C4-2B (cell line): Measurements from ENCODE around the gene AGAP1.

Experiments
- H3K27ac ChIP-seq: fragments of 450-650 bp; 2 replicates; pipeline ENCODE4 v1.5.1; 2017
- CTCF ChIP-seq: fragments of 450-650 bp; conservative IDR thresholded peaks from 2 replicates; pipeline ENCODE4 v1.5.1; 2017; ENCODE audit warnings: mild to moderate bottlenecking
- ZFX ChIP-seq: fragments of 450-650 bp; IDR thresholded peaks from 2 replicates; pipeline ENCODE4 v1.6.1; 2017

Gene AGAP1

GRCh38 chr2:235793163-235793752 is 299.4 kb downstream of the AGAP1 start:
- TF ChIP-seq CTCF, result peak; percentile 28
- TF ChIP-seq ZFX, result no peak
- H3K27ac ChIP-seq, result no peak overlapping the region

GRCh38 chr2:235799281-235799680 is 305.4 kb downstream of the AGAP1 start:
- TF ChIP-seq ZFX (no peak), CTCF (no peak)

GRCh38 chr2:235802542-235802941 is 308.7 kb downstream of the AGAP1 start:
- TF ChIP-seq CTCF (no peak), ZFX (no peak)
- H3K27ac ChIP-seq, result no peak overlapping the region

More at GRCh38 chr2:235799281-235799680, 305.4 kb downstream of the AGAP1 start:
- no peak overlapping the region for H3K27ac ChIP-seq

GRCh38 chr2:235803028-235803427 is 309.2 kb downstream of the AGAP1 start:
- no peak for TF ChIP-seq ZFX
- TF ChIP-seq CTCF, result no peak
- no peak overlapping the region for H3K27ac ChIP-seq

- H3K27ac ChIP-seq, result no peak overlapping the region
- TF ChIP-seq CTCF (no peak), ZFX (no peak)
These were observed 310.8 kb downstream of the AGAP1 start for GRCh38 chr2:235804676-235805075.

GRCh38 chr2:235806986-235807750 is 313.3 kb downstream of the AGAP1 start:
- no peak overlapping the region for H3K27ac ChIP-seq
- TF ChIP-seq ZFX (no peak), CTCF (no peak)

- H3K27ac ChIP-seq, result no peak overlapping the region
- no peak for TF ChIP-seq ZFX
- no peak for TF ChIP-seq CTCF
These were observed 314.5 kb downstream of the AGAP1 start for GRCh38 chr2:235808366-235808765.
